IMR-90 (cell line): Measurements from ENCODE around the gene BCAS1. TPM values are rescaled to one million over a fixed set of nuclear protein-coding genes. Genes with fewer than 3 reads are reported as not detected.

Source experiments
- ATAC-seq: fragments of 200-7000 bp; cut with Tn5 transposase; 2 replicates; pipeline ENCODE4 v1.9.1; 2020; ENCODE audit warnings: low read depth, mild to moderate bottlenecking, moderate library complexity
- BruUV-seq: library from RNA; stranded (reverse); fragments of 400-500 nt; replicated peaks from 2 replicates; lab custom pipeline; 2021; lab: Mats Ljungman, UMichigan
- CTCF ChIA-PET: fragments of 300-600 bp; formaldehyde crosslinking; extraction: SDS; loops from one replicate; lab custom pipeline; 2021; ENCODE audit warnings: antibody characterized with exemption; lab: Yijun Ruan, JAX
- POLR2A ChIA-PET: fragments of 300-600 bp; sonication (Branson Sonifier 250); formaldehyde crosslinking; loops from one replicate; lab custom pipeline; 2022; ENCODE audit warnings: antibody characterized with exemption; ENCODE audit not compliant: unreplicated experiment; lab: Charles Lee
- DNase-seq: peaks from one replicate; pipeline ENCODE4 v3.0.0; 2013
- H2AFZ ChIP-seq: replicated peaks from 2 replicates; pipeline ENCODE3; 2013; ENCODE audit warnings: low read length, mild to moderate bottlenecking; ENCODE audit not compliant: poor library complexity
- H2AK5ac ChIP-seq: 2 replicates; pipeline ENCODE4 v1.6.1; 2013; ENCODE audit warnings: low read depth, low read length, inconsistent platforms
- H2AK9ac ChIP-seq: replicated peaks from 2 replicates; pipeline ENCODE3; 2013; ENCODE audit warnings: mild to moderate bottlenecking, low read depth, low read length, moderate library complexity; ENCODE audit not compliant: poor library complexity
- H2BK120ac ChIP-seq: 2 replicates; pipeline ENCODE4 v1.6.1; 2013; ENCODE audit warnings: low read depth, low read length, inconsistent platforms
- H2BK15ac ChIP-seq: 3 replicates; pipeline ENCODE4 v1.6.1; 2013; ENCODE audit warnings: low read depth, low read length, inconsistent platforms
- H2BK20ac ChIP-seq: 2 replicates; pipeline ENCODE4 v1.6.1; 2013; ENCODE audit warnings: low read depth, mild to moderate bottlenecking, inconsistent platforms, low read length, moderate library complexity
- H2BK5ac ChIP-seq: 2 replicates; pipeline ENCODE4 v1.6.1; 2013; ENCODE audit warnings: mild to moderate bottlenecking, low read depth, low read length, inconsistent platforms; ENCODE audit not compliant: poor library complexity, severe bottlenecking
- H3K14ac ChIP-seq: replicated peaks from 2 replicates; pipeline ENCODE4 v1.6.1; 2013; ENCODE audit warnings: low read depth, low read length, inconsistent platforms
- H3K18ac ChIP-seq: 2 replicates; pipeline ENCODE4 v1.6.1; 2013; ENCODE audit warnings: low read depth, low read length, control low read depth
- H3K23ac ChIP-seq: 2 replicates; pipeline ENCODE4 v1.6.1; 2013; ENCODE audit warnings: low read depth, low read length, inconsistent platforms
- H3K27ac ChIP-seq: 2 replicates; pipeline ENCODE4 v1.5.1; 2013; ENCODE audit warnings: mild to moderate bottlenecking, control low read depth, low read length; ENCODE audit not compliant: insufficient read depth
- H3K27me3 ChIP-seq: 2 replicates; pipeline ENCODE4 v1.6.1; 2013; ENCODE audit warnings: low read length; ENCODE audit not compliant: control insufficient read depth, insufficient read depth
- H3K36me3 ChIP-seq: 2 replicates; pipeline ENCODE4 v1.6.1; 2013; ENCODE audit warnings: low read length, mixed read lengths; ENCODE audit not compliant: control insufficient read depth, insufficient read depth
- H3K4ac ChIP-seq: 2 replicates; pipeline ENCODE4 v1.6.1; 2013; ENCODE audit warnings: low read depth, low read length, inconsistent platforms
- H3K4me1 ChIP-seq: 2 replicates; pipeline ENCODE4 v1.6.1; 2013; ENCODE audit warnings: low read length, mixed read lengths; ENCODE audit not compliant: control insufficient read depth, insufficient read depth
- H3K4me2 ChIP-seq: 2 replicates; pipeline ENCODE4 v1.6.1; 2013; ENCODE audit warnings: low read depth, mild to moderate bottlenecking, control low read depth, low read length, moderate library complexity
- H3K4me3 ChIP-seq: 2 replicates; pipeline ENCODE4 v1.5.1; 2013; ENCODE audit warnings: low read depth, mild to moderate bottlenecking, control low read depth, low read length, moderate library complexity; ENCODE audit not compliant: insufficient read depth
- H3K56ac ChIP-seq: 2 replicates; pipeline ENCODE4 v1.6.1; 2013; ENCODE audit warnings: low read length, inconsistent platforms; ENCODE audit not compliant: insufficient read depth; ENCODE audit errors: extremely low read depth
- H3K79me1 ChIP-seq, 2 experiments: 2 replicates each; pipeline ENCODE4 v1.6.1; 2013; ENCODE audit warnings: low read length in 2 of 2, inconsistent platforms in 1 of 2, low read depth in 1 of 2
- H3K9ac ChIP-seq: 2 replicates; pipeline ENCODE4 v1.6.1; 2013; ENCODE audit warnings: low read depth, low read length, control low read depth
- H3K9me1 ChIP-seq: 2 replicates; pipeline ENCODE4 v1.6.1; 2013; ENCODE audit warnings: low read length, inconsistent platforms; ENCODE audit not compliant: insufficient read depth
- H3K9me3 ChIP-seq: 2 replicates; pipeline ENCODE4 v1.6.1; 2013; ENCODE audit warnings: low read length; ENCODE audit not compliant: control insufficient read depth, insufficient read depth
- H4K20me1 ChIP-seq: 2 replicates; pipeline ENCODE4 v1.6.1; 2013; ENCODE audit warnings: low read length, inconsistent platforms; ENCODE audit not compliant: insufficient read depth
- H4K5ac ChIP-seq: 2 replicates; pipeline ENCODE4 v1.6.1; 2013; ENCODE audit warnings: mild to moderate bottlenecking, low read depth, low read length, control low read depth
- H4K8ac ChIP-seq, 2 experiments: 2 replicates each; pipeline ENCODE4 v1.6.1; 2013; ENCODE audit warnings: low read depth in 2 of 2, low read length in 2 of 2, control low read depth in 1 of 2, inconsistent platforms in 1 of 2
- H4K91ac ChIP-seq: 2 replicates; pipeline ENCODE4 v1.6.1; 2013; ENCODE audit warnings: low read depth, low read length, inconsistent platforms; ENCODE audit not compliant: insufficient read depth
- BHLHE40 ChIP-seq: fragments of 150-350 bp; IDR thresholded peaks from 2 replicates; pipeline ENCODE4 v1.6.1; 2016; ENCODE audit warnings: mild to moderate bottlenecking, low read depth, low read length
- CHD1 ChIP-seq: IDR thresholded peaks from 2 replicates; pipeline ENCODE4 v1.6.1; 2012; ENCODE audit warnings: low read depth, low read length, improper control_type of control experiment
- FOS ChIP-seq: fragments of 150-350 bp; IDR thresholded peaks from 2 replicates; pipeline ENCODE4 v1.6.1; 2016; ENCODE audit warnings: low read depth, low read length
- MAZ ChIP-seq: IDR thresholded peaks from 2 replicates; pipeline ENCODE4 v1.6.1; 2012; ENCODE audit warnings: low read depth, mild to moderate bottlenecking, low read length, improper control_type of control experiment, moderate library complexity, borderline replicate concordance
- NFE2L2 ChIP-seq: fragments of 150-350 bp; IDR thresholded peaks from 2 replicates; pipeline ENCODE4 v1.6.1; 2016; ENCODE audit warnings: low read depth, mild to moderate bottlenecking, low read length
- POLR2A ChIP-seq: IDR thresholded peaks from 2 replicates; pipeline ENCODE4 v1.6.1; 2012; ENCODE audit warnings: mild to moderate bottlenecking, low read depth, low read length
- RAD21 ChIP-seq: IDR thresholded peaks from 2 replicates; pipeline ENCODE4 v1.6.1; 2012; ENCODE audit warnings: low read length, improper control_type of control experiment
- SMC3 ChIP-seq: fragments of 150-350 bp; IDR thresholded peaks from 2 replicates; pipeline ENCODE4 v1.6.1; 2016; ENCODE audit warnings: low read depth, mild to moderate bottlenecking, antibody characterized with exemption, low read length, moderate library complexity
- WGBS, 2 experiments: methylation state at CpG; one replicate each; pipeline versions ENCODE4 v1.1.5 to v1.1.7; 2013; ENCODE audit warnings: missing lambda C conversion rate in 2 of 2; ENCODE audit not compliant: insufficient read length in 1 of 2; ENCODE audit errors: extremely low coverage in 2 of 2; 5-methylcytosine and 5-hydroxymethylcytosine counted together
- dilution Hi-C: fragments of 300-500 bp; cut with HindIII; formaldehyde crosslinking; loops from one replicate; pipeline ENCODE4 v1.14.3; 2018; ENCODE audit warnings: low sequenced_read_pairs; ENCODE audit not compliant: unreplicated experiment
- in situ Hi-C: fragments of 300-500 bp; cut with MboI; formaldehyde crosslinking; loops from 3 replicates; pipeline ENCODE4 v1.14.3; 2019; ENCODE audit warnings: low sequenced_read_pairs, inconsistent platforms, mixed read lengths
- intact Hi-C: fragments of 100-400 bp; cut with micrococcal nuclease; formaldehyde crosslinking; loops from 2 replicates; pipeline ENCODE4 v1.10.0; 2022
- polyA plus RNA-seq, 3 experiments: library from polyadenylated mRNA; depleted of rRNA; stranded (reverse); fragments of >200 nt; gene quantifications; 2 replicates each; pipeline ENCODE4 v1.2.3, GENCODE V29; 2012; ENCODE audit warnings: low replicate concordance in 1 of 3
- total RNA-seq: library from RNA; depleted of rRNA; stranded (reverse); fragments of >200 nt; gene quantifications from 2 replicates; pipeline ENCODE4 v1.2.3, GENCODE V29; 2012
- TF ChIP-seq, protein P1 (sequence below): conservative IDR thresholded peaks from 2 replicates; pipeline ENCODE4 v1.5.1; 2012; ENCODE audit warnings: mild to moderate bottlenecking, low read depth, low read length, improper control_type of control experiment
- TF ChIP-seq, protein P2 (sequence below): fragments of 150-350 bp; IDR thresholded peaks from 2 replicates; pipeline ENCODE4 v1.6.1; 2016; ENCODE audit warnings: low read depth, mild to moderate bottlenecking, low read length, moderate library complexity, borderline replicate concordance

Gene BCAS1
- total and polyA plus RNA-seq, 2 of the 4 experiments (the other 2 are of a cell fraction), result under 0.01 TPM; not detected in 1

DNA sequence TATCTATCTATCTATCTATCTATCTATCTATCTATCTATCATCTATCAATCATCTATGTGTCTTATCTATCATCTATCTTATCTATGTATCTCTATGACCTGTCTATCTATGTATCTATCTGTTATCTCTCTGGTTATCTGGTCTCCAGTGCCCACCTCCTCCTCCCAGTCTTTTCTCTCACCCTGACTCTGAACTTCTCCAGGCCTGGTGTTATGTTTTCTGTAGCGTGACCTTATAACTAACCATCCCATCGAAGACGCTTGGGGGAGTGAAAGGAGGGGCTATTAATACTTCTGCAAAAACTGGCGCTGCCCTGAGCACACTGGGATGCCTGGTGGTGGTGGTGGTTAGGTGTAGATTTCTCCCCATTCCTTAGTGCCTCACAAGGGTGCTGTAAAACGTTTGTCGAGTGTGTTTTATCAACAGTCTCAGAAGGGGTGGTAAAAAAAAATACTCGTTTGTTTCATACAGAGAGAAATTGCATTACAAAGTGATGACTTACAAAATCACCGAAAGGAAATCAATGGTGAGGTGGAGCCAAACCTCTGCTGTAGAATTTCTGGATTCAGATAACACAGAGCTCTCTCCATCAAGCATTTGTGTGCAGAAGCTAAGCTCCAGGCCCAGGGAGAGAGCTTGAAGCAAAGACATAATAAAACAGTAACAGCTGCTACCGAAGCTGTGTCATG is 156.2 kb downstream of the BCAS1 start:
- dilution Hi-C loops, result no loop called here
- Histone ChIP-seq H3K79me1 (peaks cover 0 to 13% of the 10 kb centered on the region in 2 experiments; a peak in 1 of 4 replicates), H4K5ac (peak overlapping the region; percentile 47), H3K56ac (peak overlapping the region; percentile 23; the same call in 1 of the 2 replicates), H3K9me3 (no peaks in the 10 kb centered on the region), H2BK5ac (peak overlapping the region; percentile 71), H4K20me1 (no peaks in the 10 kb centered on the region), H3K4me3 (no peak overlapping the region), H2AK9ac (no peak overlapping the region), H2BK120ac (peak overlapping the region; percentile 85), H3K9ac (peak overlapping the region; percentile 64), H3K18ac (peak overlapping the region; percentile 65), H3K14ac (peak overlapping the region; percentile 82), H3K23ac (peak overlapping the region; percentile 54; the same call in 1 of the 2 replicates), H4K91ac (peak overlapping the region; percentile 68), H2BK20ac (peak overlapping the region; percentile 76), H3K4me2 (peak overlapping the region; percentile 89; the same call in 1 of the 2 replicates), H3K4ac (peak overlapping the region; percentile 88), H2BK15ac (peak overlapping the region; percentile 79; the same call in 2 of the 3 replicates), H2AK5ac (peak overlapping the region; percentile 41), H3K27ac (peak overlapping the region; percentile 82), H3K9me1 (peaks cover 2% of the 10 kb centered on the region; the same call in 1 of the 2 replicates), H3K27me3 (no peaks in the 10 kb centered on the region), H3K36me3 (no peaks in the 10 kb centered on the region), H3K4me1 (peaks cover 31% of the 10 kb centered on the region), H2AFZ (peak overlapping the region; percentile 77), H4K8ac (peak overlapping the region; percentile 79 to 98)
- in situ Hi-C loops, result no loop called here
- no peak for TF ChIP-seq POLR2A
- no peak for TF ChIP-seq BHLHE40
- TF ChIP-seq, protein P1, sequence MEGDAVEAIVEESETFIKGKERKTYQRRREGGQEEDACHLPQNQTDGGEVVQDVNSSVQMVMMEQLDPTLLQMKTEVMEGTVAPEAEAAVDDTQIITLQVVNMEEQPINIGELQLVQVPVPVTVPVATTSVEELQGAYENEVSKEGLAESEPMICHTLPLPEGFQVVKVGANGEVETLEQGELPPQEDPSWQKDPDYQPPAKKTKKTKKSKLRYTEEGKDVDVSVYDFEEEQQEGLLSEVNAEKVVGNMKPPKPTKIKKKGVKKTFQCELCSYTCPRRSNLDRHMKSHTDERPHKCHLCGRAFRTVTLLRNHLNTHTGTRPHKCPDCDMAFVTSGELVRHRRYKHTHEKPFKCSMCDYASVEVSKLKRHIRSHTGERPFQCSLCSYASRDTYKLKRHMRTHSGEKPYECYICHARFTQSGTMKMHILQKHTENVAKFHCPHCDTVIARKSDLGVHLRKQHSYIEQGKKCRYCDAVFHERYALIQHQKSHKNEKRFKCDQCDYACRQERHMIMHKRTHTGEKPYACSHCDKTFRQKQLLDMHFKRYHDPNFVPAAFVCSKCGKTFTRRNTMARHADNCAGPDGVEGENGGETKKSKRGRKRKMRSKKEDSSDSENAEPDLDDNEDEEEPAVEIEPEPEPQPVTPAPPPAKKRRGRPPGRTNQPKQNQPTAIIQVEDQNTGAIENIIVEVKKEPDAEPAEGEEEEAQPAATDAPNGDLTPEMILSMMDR, result no peak
- TF ChIP-seq CHD1, result no peak
- TF ChIP-seq MAZ, result no peak
- no peak for TF ChIP-seq RAD21
- no peak for TF ChIP-seq FOS
- TF ChIP-seq SMC3, result no peak
- TF ChIP-seq NFE2L2, result no peak
- TF ChIP-seq, protein P2, sequence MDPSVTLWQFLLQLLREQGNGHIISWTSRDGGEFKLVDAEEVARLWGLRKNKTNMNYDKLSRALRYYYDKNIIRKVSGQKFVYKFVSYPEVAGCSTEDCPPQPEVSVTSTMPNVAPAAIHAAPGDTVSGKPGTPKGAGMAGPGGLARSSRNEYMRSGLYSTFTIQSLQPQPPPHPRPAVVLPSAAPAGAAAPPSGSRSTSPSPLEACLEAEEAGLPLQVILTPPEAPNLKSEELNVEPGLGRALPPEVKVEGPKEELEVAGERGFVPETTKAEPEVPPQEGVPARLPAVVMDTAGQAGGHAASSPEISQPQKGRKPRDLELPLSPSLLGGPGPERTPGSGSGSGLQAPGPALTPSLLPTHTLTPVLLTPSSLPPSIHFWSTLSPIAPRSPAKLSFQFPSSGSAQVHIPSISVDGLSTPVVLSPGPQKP, result no peak
- ATAC-seq (peak; percentile 48), DNase-seq (peak; percentile 64)
- intact Hi-C loops, result loop anchor here (2.0 kb wide), 4 partner anchors 47 to 207 kb away; no protein-coding TSS in a partner anchor
- ChIA-PET POLR2A (no interaction called here), CTCF (interaction anchor here (0.6 to 3.6 kb wide), 8 partner anchors 14 to 335 kb away, joined by 3 to 17 read pairs (median 4); no protein-coding TSS in a partner anchor)
- BruUV-seq, result no TSS peak
- no CpG with 5 or more reads among the region's 9 CpGs for WGBS, 2 experiments
